GM23338 (cell line): Measurements from ENCODE around the gene KIF6. TPM values are rescaled to one million over a fixed set of nuclear protein-coding genes. Genes with fewer than 3 reads are reported as not detected.

ENCODE experiments used
- ATAC-seq: fragments of 200-7000 bp; cut with Tn5 transposase; 3 replicates; pipeline ENCODE4 v1.9.1; 2020
- DNase-seq: peaks from one replicate; pipeline ENCODE4 v3.0.0-alpha.2; 2015; ENCODE audit warnings: low spot score
- H2AFZ ChIP-seq: fragments of 200-600 bp; sonication (generic); 2 replicates; pipeline ENCODE4 v1.8.0; 2016; ENCODE audit warnings: antibody characterized with exemption, mild to moderate bottlenecking, moderate library complexity
- H3F3A ChIP-seq: fragments of 200-600 bp; sonication (generic); replicated peaks from 2 replicates; pipeline ENCODE4 v1.8.0; 2017; ENCODE audit warnings: antibody characterized with exemption, mixed run types, low read depth
- H3K27ac ChIP-seq: fragments of 200-600 bp; sonication (generic); 2 replicates; pipeline ENCODE4 v1.6.1; 2016; ENCODE audit warnings: low read depth
- H3K27me3 ChIP-seq: fragments of 200-600 bp; sonication (generic); 2 replicates; pipeline ENCODE4 v1.8.0; 2016; ENCODE audit warnings: mild to moderate bottlenecking, mixed run types, moderate library complexity; ENCODE audit not compliant: insufficient read depth
- H3K36me3 ChIP-seq: fragments of 200-600 bp; sonication (generic); 2 replicates; pipeline ENCODE4 v1.8.0; 2016; ENCODE audit warnings: mild to moderate bottlenecking; ENCODE audit not compliant: insufficient read depth
- H3K4me1 ChIP-seq: fragments of 200-600 bp; sonication (generic); 2 replicates; pipeline ENCODE4 v1.8.0; 2016; ENCODE audit warnings: mild to moderate bottlenecking, moderate library complexity; ENCODE audit not compliant: insufficient read depth
- H3K4me2 ChIP-seq: fragments of 200-600 bp; sonication (generic); 2 replicates; pipeline ENCODE4 v1.7.1; 2017; ENCODE audit warnings: mixed run types
- H3K4me3 ChIP-seq: fragments of 200-600 bp; sonication (generic); 2 replicates; pipeline ENCODE4 v1.6.1; 2016; ENCODE audit warnings: mixed run types
- H3K79me2 ChIP-seq: fragments of 200-600 bp; sonication (generic); replicated peaks from 2 replicates; pipeline ENCODE4 v1.8.0; 2017; ENCODE audit warnings: mild to moderate bottlenecking; ENCODE audit not compliant: insufficient read depth
- H3K9me2 ChIP-seq: fragments of 200-600 bp; sonication (generic); 2 replicates; pipeline ENCODE4 v1.8.0; 2017; ENCODE audit not compliant: insufficient read depth
- H4K20me1 ChIP-seq: fragments of 200-600 bp; sonication (generic); replicated peaks from 2 replicates; pipeline ENCODE4 v1.8.0; 2017; ENCODE audit warnings: mild to moderate bottlenecking; ENCODE audit not compliant: insufficient read depth
- H3K27ac Mint-ChIP-seq: 2 replicates; pipeline ENCODE4 v1.8.0; 2020; ENCODE audit warnings: inconsistent platforms, mild to moderate bottlenecking, moderate library complexity, mixed read lengths
- H3K27me3 Mint-ChIP-seq: 3 replicates; pipeline ENCODE4 v1.8.0; 2022; ENCODE audit warnings: low read depth, mild to moderate bottlenecking, moderate library complexity, mixed read lengths, inconsistent platforms; ENCODE audit not compliant: insufficient read depth, poor library complexity
- H3K36me3 Mint-ChIP-seq: 3 replicates; pipeline ENCODE4 v1.8.0; 2021; ENCODE audit warnings: low read depth, mild to moderate bottlenecking, inconsistent platforms, moderate library complexity, mixed read lengths
- H3K4me1 Mint-ChIP-seq: 3 replicates; pipeline ENCODE4 v1.8.0; 2020; ENCODE audit warnings: mild to moderate bottlenecking, inconsistent platforms, mixed read lengths
- H3K4me3 Mint-ChIP-seq: 3 replicates; pipeline ENCODE4 v1.8.0; 2021; ENCODE audit warnings: moderate library complexity, mild to moderate bottlenecking, inconsistent platforms, mixed read lengths
- H3K9me3 Mint-ChIP-seq: 3 replicates; pipeline ENCODE4 v1.8.0; 2020; ENCODE audit warnings: moderate library complexity, mild to moderate bottlenecking, inconsistent platforms, mixed read lengths
- CREB1 ChIP-seq: fragments of 250-450 bp; sonication (Bioruptor Pico); IDR thresholded peaks from 2 replicates; pipeline ENCODE4 v1.5.0; 2020; ENCODE audit warnings: low read depth, mild to moderate bottlenecking, moderate library complexity
- CTCF ChIP-seq, 2 experiments: fragments of 200-600 bp in 1 of 2; sonication (generic) in 1 of 2; conservative IDR thresholded peaks; 2 replicates each; pipeline versions ENCODE4 v1.5.1 to v1.6.1; 2016 to 2017; ENCODE audit warnings: antibody characterized with exemption in 2 of 2, low read depth in 2 of 2, mild to moderate bottlenecking in 2 of 2, moderate library complexity in 1 of 2
- ETS1 ChIP-seq: IDR thresholded peaks from 2 replicates; pipeline ENCODE4 v1.6.1; 2016; ENCODE audit warnings: antibody characterized with exemption
- EZH2 ChIP-seq: fragments of 200-600 bp; sonication (generic); IDR thresholded peaks from one replicate; pipeline ENCODE4 v1.8.0; 2017; ENCODE audit warnings: antibody characterized with exemption, mild to moderate bottlenecking, low read depth; ENCODE audit not compliant: unreplicated experiment
- EZH2phosphoT487 ChIP-seq: fragments of 200-600 bp; sonication (generic); IDR thresholded peaks from one replicate; pipeline ENCODE4 v1.8.1; 2018; ENCODE audit warnings: antibody characterized with exemption; ENCODE audit not compliant: unreplicated experiment
- JUNB ChIP-seq: IDR thresholded peaks from one replicate; pipeline ENCODE4 v1.6.1; 2016; ENCODE audit warnings: antibody characterized with exemption; ENCODE audit not compliant: unreplicated experiment
- NANOG ChIP-seq: IDR thresholded peaks from 2 replicates; pipeline ENCODE4 v1.6.1; 2016; ENCODE audit warnings: antibody characterized with exemption, borderline replicate concordance
- POLR2AphosphoS5 ChIP-seq: IDR thresholded peaks from 2 replicates; pipeline ENCODE4 v1.6.1; 2016; ENCODE audit warnings: antibody characterized with exemption, low read depth
- REST ChIP-seq: IDR thresholded peaks from one replicate; pipeline ENCODE4 v1.6.1; 2018; ENCODE audit warnings: antibody characterized with exemption; ENCODE audit not compliant: unreplicated experiment
- STAT1 ChIP-seq: IDR thresholded peaks from one replicate; pipeline ENCODE4 v1.6.1; 2016; ENCODE audit warnings: antibody characterized with exemption; ENCODE audit not compliant: unreplicated experiment
- ZNF114 ChIP-seq: fragments of 250-450 bp; sonication (Bioruptor Pico); IDR thresholded peaks from 2 replicates; pipeline ENCODE4 v1.5.0; 2020; ENCODE audit warnings: mild to moderate bottlenecking, moderate library complexity
- ZNF331 ChIP-seq: fragments of 250-450 bp; sonication (Bioruptor Pico); IDR thresholded peaks from 2 replicates; pipeline ENCODE4 v1.5.0; 2020; ENCODE audit warnings: low read depth, mild to moderate bottlenecking, moderate library complexity
- ZNF462 ChIP-seq: fragments of 250-450 bp; sonication (Bioruptor Pico); IDR thresholded peaks from 2 replicates; pipeline ENCODE4 v1.5.0; 2020; ENCODE audit warnings: mild to moderate bottlenecking, moderate library complexity
- polyA plus RNA-seq: library from polyadenylated mRNA; unstranded; fragments of >200 nt; fragmentation: Nextera tagmentation; extraction: Ambion mirVana; gene quantifications from 2 replicates; pipeline ENCODE4 v1.2.1, GENCODE V29; 2016
- total RNA-seq: library from RNA; depleted of rRNA; stranded (reverse); fragments of >200 nt; shearing (Covaris generic); gene quantifications from 2 replicates; pipeline ENCODE4 v1.2.3, GENCODE V29; 2014

The KIF6 gene
- total and polyA plus RNA-seq, 2 experiments from 2014 or later: 0.87 to 1.7 TPM

- no peak overlapping the region for H3K27ac Mint-ChIP-seq
- no peaks in the 10 kb centered on the region for H3F3A ChIP-seq
- no peaks in the 10 kb centered on the region for H4K20me1 ChIP-seq
- TF ChIP-seq POLR2AphosphoS5 (no peak), ZNF114 (CRISPR knock-in tag) (no peak), EZH2phosphoT487 (no peak), JUNB (no peak), ZNF462 (CRISPR knock-in tag) (no peak), CREB1 (CRISPR knock-in tag) (no peak), NANOG (no peak), CTCF (conservative IDR thresholded peaks at IDR 0.05; ENCODE audit: low read depth in 2 of 2) (no peak), ETS1 (no peak), REST (no peak), ZNF331 (CRISPR knock-in tag) (no peak), EZH2 (no peak), STAT1 (no peak)
- H3K79me2 ChIP-seq: no peaks in the 10 kb centered on the region
- H3K9me2 ChIP-seq: 0 out of 2 replicates have a peak, but pooled peaks cover 3% of the 10 kb centered on the region
- H3K36me3 Mint-ChIP-seq: no peaks in the 10 kb centered on the region
- no peaks in the 10 kb centered on the region for H3K27me3 ChIP-seq
- no peaks in the 10 kb centered on the region for H3K4me1 Mint-ChIP-seq
- DNase-seq (no peak), ATAC-seq (no peak)
- no peaks in the 10 kb centered on the region for H3K4me1 ChIP-seq
- no peak overlapping the region for H3K27ac ChIP-seq
- H3K9me3 Mint-ChIP-seq: no peaks in the 10 kb centered on the region; the same call in 2 of the 3 replicates
- no peaks in the 10 kb centered on the region for H3K27me3 Mint-ChIP-seq
- no peak overlapping the region for H3K4me3 Mint-ChIP-seq
- 0 out of 2 replicates have a peak overlapping the region, but pooled peaks have one; percentile 66 for H2AFZ ChIP-seq
- H3K4me3 ChIP-seq: no peak overlapping the region
- no peak overlapping the region for H3K4me2 ChIP-seq
- H3K36me3 ChIP-seq: no peaks in the 10 kb centered on the region
Measured at GRCh38 chr6:39516471-39516870, 208.7 kb downstream of the KIF6 start.
